Cerebellar nuclear complex (tissue), 1 donor: ENCODE measurements around the gene MYO3A.
"Not testable (repeated sequence)": the region's sequence is repeated elsewhere in the genome, so short reads cannot be mapped to it uniquely, and the experiment has no call there.

Experiments
- DNase-seq, 2 experiments: peaks; one replicate each; lab custom pipeline; 2025; lab: John Stamatoyannopoulos, UW

MYO3A gene

DNA sequence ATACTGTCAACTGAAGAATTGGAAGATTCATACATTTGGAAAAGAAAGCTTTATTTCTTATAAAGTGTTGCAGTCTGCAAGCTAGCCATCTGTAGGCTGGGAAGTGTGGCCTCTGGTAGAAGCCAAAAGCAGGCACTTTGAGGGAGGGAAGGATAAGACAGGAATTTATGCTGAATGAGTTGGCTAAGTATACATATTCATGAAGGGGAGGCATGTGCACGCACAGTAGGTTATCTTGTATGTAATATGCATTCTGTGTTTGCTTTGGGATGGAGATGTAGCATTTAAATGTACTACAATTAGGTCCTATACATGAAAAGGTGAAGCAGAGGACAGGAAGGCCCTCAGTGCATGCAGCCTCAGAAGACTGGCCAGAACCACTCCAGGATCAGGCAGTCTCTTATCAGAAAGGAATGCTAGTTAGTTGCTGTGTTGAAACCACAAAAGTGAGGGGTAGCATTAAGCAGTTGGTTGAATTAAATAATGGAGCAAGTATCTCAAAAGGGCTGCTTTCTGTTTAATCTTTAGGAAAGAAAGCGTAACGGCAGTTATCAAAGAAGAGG, 40.9 kb downstream of the MYO3A start:
- DNase-seq, result no peak

DNA sequence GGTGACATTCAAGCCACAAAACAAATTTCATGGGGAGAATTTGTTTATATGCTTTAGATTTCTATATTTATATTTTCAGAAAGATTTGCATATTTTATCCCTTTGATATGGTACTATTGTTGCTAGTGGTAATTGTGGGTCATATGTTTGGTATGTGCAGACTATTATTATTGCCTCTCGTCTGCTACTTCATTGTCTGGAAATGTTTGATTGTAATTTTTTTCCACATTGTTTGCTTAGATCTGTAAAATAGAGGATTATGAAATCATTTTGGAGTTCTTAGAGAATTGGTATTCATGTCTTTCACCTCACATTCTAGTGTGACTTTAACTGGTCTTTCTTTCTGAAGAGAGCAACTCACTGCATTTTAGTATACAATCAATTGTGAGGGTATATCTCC, 44.7 kb downstream of the MYO3A start:
- DNase-seq, result no peak

GRCh38 chr10:25982107-25982506, 48.1 kb downstream of the MYO3A start:
- DNase-seq, result no peak

- no peak for DNase-seq
Measured at GRCh38 chr10:25988583-25988982, 54.6 kb downstream of the MYO3A start.

GRCh38 chr10:25989951-25990350, 55.9 kb downstream of the MYO3A start:
- no peak for DNase-seq

GRCh38 chr10:25999295-25999981, 65.4 kb downstream of the MYO3A start:
- DNase-seq, result no peak

DNA sequence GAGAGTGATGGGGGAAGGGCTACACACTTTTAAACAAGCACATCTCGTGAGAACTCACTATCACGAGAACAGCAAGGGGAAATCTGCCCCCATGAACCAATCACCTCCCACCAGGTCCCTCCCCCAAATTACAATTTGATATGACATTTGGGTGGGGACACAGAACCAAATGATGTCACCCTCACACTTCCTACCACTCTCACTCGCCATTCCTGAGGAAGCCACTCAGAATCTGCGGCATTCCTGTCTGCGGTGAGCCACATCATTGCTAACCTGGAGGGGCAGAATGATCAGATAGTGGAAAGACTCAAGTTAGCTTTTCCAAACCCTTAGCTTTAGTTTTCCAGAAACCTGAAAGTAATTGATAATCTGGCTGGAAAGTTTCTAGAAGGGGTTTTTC, 66.9 kb downstream of the MYO3A start:
- DNase-seq, result no peak

DNA sequence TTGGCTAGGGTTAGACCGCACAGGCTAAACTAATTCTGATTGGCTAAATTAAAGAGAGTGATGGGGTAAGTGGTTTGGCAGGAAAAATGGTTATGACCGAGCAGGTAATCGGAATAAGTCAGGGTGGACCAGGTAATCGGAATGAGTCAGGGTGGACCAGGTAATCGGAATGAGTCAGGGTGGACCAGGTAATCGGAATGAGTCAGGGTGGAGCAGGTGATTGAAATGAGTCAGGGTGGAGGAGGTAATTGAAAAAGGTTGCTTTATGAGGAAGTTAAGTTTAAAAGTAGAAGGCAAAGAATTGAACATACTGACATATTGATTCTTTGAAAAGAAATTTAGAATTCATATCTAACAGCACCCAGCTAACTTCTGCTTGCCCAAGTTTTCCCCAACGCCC, 68.4 kb downstream of the MYO3A start:
- DNase-seq, result not testable (repeated sequence)

DNA sequence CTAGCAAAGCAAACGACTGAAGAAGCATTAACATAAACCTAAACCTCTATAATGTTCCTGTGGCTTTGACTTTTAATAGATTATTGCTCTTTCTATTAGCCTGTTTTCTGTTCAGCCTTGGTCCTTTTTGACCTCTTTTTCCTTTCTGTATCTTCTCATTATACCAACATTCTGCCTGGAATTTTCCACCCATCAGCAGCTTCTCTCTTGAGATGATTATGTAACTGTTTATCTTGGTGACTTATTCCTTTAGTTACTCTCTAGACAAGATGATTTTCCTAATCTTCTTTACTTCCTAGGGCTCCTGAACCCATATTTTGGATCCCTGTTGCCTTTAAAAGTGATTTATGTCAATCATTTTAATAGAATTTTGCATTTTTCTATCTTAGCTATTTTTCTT, 81.1 kb downstream of the MYO3A start:
- DNase-seq, result no peak

DNA sequence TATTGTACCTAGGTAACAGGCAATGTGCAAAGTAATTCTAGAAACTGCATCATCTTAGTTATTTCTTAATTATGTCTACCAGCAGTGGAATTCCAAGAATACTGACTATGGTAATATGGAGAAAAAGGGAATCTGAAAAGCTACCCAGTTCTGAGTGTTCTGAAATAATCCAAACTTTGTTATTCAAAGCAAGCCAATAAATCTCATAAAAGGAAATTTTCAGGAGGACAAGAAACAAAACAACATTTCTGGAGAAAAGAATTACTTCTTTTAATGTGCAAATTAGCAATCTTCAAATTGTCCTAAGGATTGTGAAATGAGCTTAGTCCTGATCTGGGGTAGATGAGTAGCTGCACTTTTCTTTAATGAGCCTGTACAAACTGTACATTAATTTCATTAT, 88.8 kb downstream of the MYO3A start:
- DNase-seq, result no peak

DNA sequence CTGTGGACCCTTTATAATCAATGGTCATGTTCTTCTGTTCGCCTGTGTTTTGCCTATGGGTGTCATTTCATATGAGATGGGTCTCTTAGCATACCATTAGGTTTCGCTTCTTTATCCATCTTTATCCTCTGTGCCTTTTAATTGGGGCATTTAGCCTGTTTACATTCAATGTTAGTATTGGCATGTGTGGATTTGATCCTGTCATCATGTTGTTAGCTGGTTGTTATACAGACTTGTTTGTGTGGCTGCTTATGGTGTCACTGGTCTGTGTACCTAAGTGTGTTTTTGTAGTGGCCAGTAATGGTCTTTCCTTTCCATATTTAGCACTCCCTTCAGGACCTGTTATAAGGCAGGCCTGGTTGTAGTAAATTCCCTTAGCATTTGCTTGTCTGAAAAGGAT, 90.3 kb downstream of the MYO3A start:
- DNase-seq, result no peak

DNA sequence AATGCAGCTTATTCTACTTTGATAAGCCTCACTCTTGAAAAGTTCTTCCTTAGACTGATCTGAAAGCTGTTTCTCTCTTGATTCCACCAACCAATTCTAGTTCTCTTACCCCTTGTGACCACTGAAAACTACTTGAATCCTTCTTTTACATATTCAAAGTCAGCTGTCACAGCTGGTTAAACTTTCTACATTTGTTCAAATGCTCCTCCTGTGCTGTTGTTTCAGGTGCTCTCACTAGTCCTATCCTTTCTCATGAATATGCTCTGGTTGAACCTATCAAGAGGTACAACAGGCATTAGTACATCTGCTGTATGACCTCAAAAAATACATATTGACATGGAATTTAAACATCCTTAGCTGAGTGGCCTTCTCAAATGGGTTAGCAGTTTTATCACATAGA, 91.5 kb downstream of the MYO3A start:
- DNase-seq, result no peak

- DNase-seq, result no peak
Measured at GRCh38 chr10:26029858-26030257, 95.8 kb downstream of the MYO3A start.

- no peak for DNase-seq
Measured at GRCh38 chr10:26031300-26031699, 97.3 kb downstream of the MYO3A start.

DNA sequence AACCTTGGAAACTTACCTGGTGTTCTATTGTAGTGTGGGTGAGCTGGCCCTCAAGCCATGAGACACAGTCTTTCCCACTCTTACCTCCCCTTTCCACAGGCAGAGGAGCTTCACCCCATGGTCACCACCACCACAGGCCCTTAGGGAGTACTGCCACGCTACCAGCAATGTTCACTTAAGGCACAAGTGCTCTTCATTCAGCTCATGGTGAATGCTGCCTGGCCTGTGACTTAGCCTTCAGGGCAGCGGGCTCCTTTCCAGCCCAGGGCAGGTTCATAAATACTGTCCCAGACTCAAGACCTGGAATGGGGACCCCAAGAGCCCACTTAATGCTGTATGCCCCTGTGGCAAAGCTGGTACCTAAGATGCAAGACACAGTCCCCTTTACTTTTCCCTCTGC, 109.4 kb downstream of the MYO3A start:
- DNase-seq, result no peak

DNA sequence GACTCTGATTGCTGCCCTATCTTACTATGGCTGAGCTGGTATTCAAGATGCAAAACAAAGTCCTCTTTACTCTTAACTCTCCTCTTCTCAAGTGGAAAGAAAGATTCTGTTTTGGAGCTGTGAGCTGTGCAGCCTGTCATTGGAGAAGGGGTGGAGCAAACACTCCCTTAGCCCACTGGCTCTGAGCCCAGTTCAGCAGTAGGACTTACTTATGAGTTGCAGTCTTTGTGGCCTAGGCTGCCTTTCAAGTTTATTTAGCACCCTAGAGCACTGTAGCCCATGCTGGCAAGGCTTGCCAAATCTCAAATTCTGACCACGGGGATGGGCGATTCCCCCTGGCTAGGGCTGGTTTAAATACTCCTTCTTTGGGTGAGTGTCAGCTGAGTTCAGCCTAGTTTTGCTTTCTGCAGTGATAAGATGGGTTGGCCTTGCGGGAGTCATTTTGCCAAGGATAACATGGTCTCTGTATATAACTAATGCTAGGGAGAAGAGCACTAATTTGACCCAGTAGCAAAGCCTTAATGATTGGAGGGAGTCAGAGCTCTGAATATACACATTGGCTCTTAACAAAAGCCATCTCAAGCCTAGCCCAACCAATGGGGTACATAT, 110.2 kb downstream of the MYO3A start:
- DNase-seq, result no peak

DNA sequence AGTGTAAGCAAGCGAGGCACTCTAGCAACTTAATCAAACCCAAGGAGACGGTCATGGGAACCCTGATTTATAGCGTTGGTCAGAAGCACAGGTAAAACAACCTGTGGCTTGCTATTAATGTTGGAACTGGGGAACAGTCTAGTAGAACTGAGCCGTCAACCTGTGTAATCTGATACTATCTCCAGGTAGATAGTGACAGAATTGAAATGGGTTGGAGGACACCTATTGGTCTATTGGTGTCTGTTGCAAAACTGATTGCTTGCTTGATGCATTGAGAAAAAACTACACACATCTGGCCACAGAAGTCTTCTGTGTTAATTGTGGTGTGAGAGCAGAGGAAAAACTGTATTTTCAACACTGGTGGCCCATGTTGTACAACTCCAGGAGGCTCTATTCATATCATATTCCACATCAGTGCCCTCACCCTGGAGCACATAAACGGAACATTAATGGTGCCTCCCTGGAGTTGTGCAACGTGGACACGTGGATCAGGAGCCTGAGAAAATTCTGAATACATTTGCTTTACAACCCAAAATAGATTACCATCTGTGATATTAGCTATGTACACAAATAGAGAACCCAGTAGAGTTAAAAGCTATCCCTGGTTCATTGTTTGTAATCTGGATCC, 112.2 kb downstream of the MYO3A start:
- no peak for DNase-seq

GRCh38 chr10:26048756-26049155, 114.7 kb downstream of the MYO3A start:
- DNase-seq, result no peak

DNA sequence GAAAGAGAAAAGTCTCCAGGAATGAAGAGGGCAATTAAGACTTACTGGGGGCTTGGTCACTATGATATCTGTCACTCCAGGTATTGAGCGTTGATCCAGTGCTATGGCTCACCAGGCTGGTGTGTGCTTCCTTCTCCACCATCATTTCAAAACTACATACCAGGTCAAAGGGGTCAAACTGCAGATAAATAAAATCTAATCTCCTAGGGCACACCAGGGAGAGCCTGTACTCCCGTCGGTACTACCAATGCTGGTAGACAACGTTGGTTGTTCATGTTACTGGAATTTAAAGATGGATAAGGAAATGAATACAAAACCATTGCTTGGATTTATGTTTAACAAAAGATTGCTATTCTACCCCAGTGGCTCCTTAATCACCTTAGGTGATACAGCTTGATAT, 118.3 kb downstream of the MYO3A start:
- no peak for DNase-seq

DNA sequence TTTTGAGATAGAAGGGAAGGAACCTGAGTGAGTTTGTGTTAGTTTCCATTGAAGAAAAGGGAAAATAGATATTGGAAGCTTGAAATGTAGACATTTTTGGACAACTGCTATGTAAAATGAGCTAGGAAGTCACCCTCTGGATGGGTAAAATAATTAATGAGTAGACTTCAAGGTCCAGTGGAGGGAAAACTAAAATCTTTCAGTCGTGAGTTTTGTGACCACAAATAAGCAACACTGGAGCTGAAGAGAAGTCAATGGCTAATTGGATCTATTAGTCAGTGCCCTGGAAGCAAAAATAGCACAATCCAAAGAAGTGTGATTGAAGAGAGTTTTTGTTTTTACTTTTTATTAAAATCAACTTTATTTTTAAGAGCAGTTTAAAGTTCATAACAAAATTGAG, 123.4 kb downstream of the MYO3A start:
- DNase-seq, result no peak

GRCh38 chr10:26064106-26064505, 130.1 kb downstream of the MYO3A start:
- DNase-seq, result no peak

GRCh38 chr10:26067680-26068079, 133.7 kb downstream of the MYO3A start:
- no peak for DNase-seq

GRCh38 chr10:26080971-26081370, 146.9 kb downstream of the MYO3A start:
- DNase-seq, result not testable (repeated sequence)
